Heart left ventricle (tissue), 13 donors: ENCODE data around the gene SMPD2.

Experiments used
- POLR2A ChIP-seq, 2 donors: fragments of 450-650 bp; IDR thresholded peaks; one replicate each; pipeline ENCODE4 v1.6.1; 2017; ENCODE audit warnings: antibody characterized with exemption in 2 of 2, mild to moderate bottlenecking in 2 of 2, moderate library complexity in 2 of 2
- TF ChIP-seq, protein P1 (sequence below), 12 donors: fragments of 200-600 bp; sonication (generic) in 4 of 12; IDR thresholded peaks; one replicate each; pipeline versions ENCODE4 v1.5.0 to v1.8.0; 2018 to 2022; ENCODE audit warnings: antibody characterized with exemption in 12 of 12, mild to moderate bottlenecking in 5 of 12
- donor health status: ischemic (EF 13 %, LVEDD 7.1; RV severe dilation, severe dysfunction).
- donor health status: DM: no; HTN: yes; CAD: no.
- donor health status: DM: no; HTN: no; CAD: no.
- donor health status: ischemic (EF 25% LVEDD 6.9; RV normal size, moderate dysfunction).
- donor health status: ischemic (EF 25% LVEDD 5.7; RV mildly dilated, moderate dysfunction).
- donor health status: ischemic (EF 35%, LVEDD 5.7; RV mildly dilated, moderate dysfunction).
- donor health status: nonischemic (EF 11% LVEDD 7.7; RV severe dilation, severe dysfunction).
- donor health status: DM: yes; HTN: yes; CAD: no.
- donor health status: PGD.
- donor health status: ischemic (EF 29% LVEDD 5.4; RV normal size, mild dysfunction).
- donor health status: nonischemic (EF 23%, LVEDD 6.1; RV moderate dilation, normal function).

DNA sequence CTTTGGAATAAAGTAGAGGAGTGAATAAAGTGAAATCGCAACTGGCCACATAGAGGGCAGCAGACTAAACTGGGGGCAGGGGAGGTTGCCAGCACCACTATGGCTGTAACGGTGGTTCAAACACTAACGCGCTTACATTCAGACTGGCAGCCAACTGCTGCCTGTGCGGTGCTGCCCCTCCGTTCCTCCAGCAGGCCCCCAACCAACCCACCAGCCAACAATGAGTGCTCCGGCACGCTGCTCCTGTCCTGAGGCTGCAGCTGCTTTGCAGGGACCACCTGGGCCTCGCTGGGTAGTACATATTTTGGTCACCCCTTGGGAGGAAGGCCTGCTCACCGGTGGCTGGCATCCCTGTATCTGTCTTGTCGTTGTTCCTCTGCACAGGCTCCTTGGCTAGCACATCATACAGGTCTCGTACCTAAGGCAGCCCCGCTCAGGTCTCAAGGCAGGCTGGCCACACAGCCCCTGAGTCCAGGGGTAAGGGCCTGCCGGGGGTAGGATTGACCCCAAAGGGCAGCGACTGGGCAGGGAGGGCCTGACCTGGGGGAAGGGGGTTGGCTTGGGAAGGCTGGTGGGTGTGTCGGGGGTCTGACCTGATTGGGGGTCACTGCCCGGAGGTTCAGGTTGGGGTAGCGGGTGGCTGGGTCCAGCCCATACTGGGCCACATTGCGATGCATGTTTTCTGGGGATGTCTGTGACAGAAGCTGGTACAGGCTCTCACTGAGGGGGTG is 8.7 kb downstream of the SMPD2 start:
- no peak for TF ChIP-seq POLR2A (IDR thresholded peaks at IDR 0.05)
- TF ChIP-seq, protein P1, sequence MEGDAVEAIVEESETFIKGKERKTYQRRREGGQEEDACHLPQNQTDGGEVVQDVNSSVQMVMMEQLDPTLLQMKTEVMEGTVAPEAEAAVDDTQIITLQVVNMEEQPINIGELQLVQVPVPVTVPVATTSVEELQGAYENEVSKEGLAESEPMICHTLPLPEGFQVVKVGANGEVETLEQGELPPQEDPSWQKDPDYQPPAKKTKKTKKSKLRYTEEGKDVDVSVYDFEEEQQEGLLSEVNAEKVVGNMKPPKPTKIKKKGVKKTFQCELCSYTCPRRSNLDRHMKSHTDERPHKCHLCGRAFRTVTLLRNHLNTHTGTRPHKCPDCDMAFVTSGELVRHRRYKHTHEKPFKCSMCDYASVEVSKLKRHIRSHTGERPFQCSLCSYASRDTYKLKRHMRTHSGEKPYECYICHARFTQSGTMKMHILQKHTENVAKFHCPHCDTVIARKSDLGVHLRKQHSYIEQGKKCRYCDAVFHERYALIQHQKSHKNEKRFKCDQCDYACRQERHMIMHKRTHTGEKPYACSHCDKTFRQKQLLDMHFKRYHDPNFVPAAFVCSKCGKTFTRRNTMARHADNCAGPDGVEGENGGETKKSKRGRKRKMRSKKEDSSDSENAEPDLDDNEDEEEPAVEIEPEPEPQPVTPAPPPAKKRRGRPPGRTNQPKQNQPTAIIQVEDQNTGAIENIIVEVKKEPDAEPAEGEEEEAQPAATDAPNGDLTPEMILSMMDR (IDR thresholded peaks at IDR 0.05), result no peak
